K562 (cell line): ENCODE data around the gene HOXD12. TPM values are rescaled to one million over a fixed set of nuclear protein-coding genes. Genes with fewer than 3 reads are reported as not detected.
A peak's percentile ranks its signal among the peaks of the same experiment; 100 is the strongest.

Source experiments
- ADNP ChIP-seq: fragments of 200-800 bp; sonication (Bioruptor generic); IDR thresholded peaks from 2 replicates; pipeline ENCODE4 v1.6.1; 2016; ENCODE audit warnings: missing genetic modification characterization, missing compliant biosample characterization
- ARHGAP35 ChIP-seq: fragments of 450-650 bp; IDR thresholded peaks from 2 replicates; pipeline ENCODE4 v1.6.1; 2018; ENCODE audit not compliant: partially characterized antibody
- JUN ChIP-seq, 2 experiments: sonication (generic) in 1 of 2; formaldehyde crosslinking in 1 of 2; IDR thresholded peaks; 2 replicates each; pipeline versions ENCODE4 v1.6.1 to v1.8.0; 2012 to 2022; ENCODE audit warnings: borderline replicate concordance in 2 of 2, mild to moderate bottlenecking in 2 of 2, improper control_type of control experiment in 1 of 2, low read depth in 1 of 2, low read length in 1 of 2, missing genetic modification reagents in 1 of 2
- LEF1 ChIP-seq: fragments of 450-650 bp; IDR thresholded peaks from 2 replicates; pipeline ENCODE4 v1.6.1; 2016; ENCODE audit warnings: mild to moderate bottlenecking
- MEF2D ChIP-seq: conservative IDR thresholded peaks from 2 replicates; pipeline ENCODE4 v1.6.1; 2016; ENCODE audit warnings: low read depth, missing genetic modification characterization, missing compliant biosample characterization
- MTA3 ChIP-seq: fragments of 450-650 bp; formaldehyde crosslinking; IDR thresholded peaks from 2 replicates; pipeline ENCODE4 v1.6.1; 2017; ENCODE audit warnings: mild to moderate bottlenecking, borderline replicate concordance
- NCOR1 ChIP-seq: fragments of 450-650 bp; IDR thresholded peaks from 2 replicates; pipeline ENCODE4 v1.6.1; 2016; ENCODE audit warnings: mild to moderate bottlenecking, moderate library complexity
- NR2F6 ChIP-seq: fragments of 450-650 bp; formaldehyde crosslinking; IDR thresholded peaks from 2 replicates; pipeline ENCODE4 v1.4.0; 2020; ENCODE audit warnings: mild to moderate bottlenecking
- RHOXF2B ChIP-seq: fragments of 250-450 bp; sonication (Bioruptor Pico); conservative IDR thresholded peaks from 2 replicates; pipeline ENCODE4 v1.5.1; 2021
- SIN3B ChIP-seq: fragments of 450-650 bp; IDR thresholded peaks from 2 replicates; pipeline ENCODE4 v1.6.1; 2017; ENCODE audit warnings: low read depth, mild to moderate bottlenecking, moderate library complexity
- SMAD3 ChIP-seq: fragments of 450-650 bp; formaldehyde crosslinking; conservative IDR thresholded peaks from 2 replicates; pipeline ENCODE4 v1.4.0; 2020; ENCODE audit warnings: mild to moderate bottlenecking
- SRSF3 ChIP-seq: fragments of 200-400 bp; formaldehyde crosslinking; IDR thresholded peaks from 2 replicates; pipeline ENCODE4 v1.6.1; 2016; ENCODE audit warnings: mild to moderate bottlenecking, low read length, moderate library complexity; ENCODE audit not compliant: insufficient read depth
- TAL1 ChIP-seq: fragments of 450-650 bp; IDR thresholded peaks from 2 replicates; pipeline ENCODE4 v1.6.1; 2016; ENCODE audit warnings: mild to moderate bottlenecking
- polyA plus RNA-seq, 8 experiments: library from polyadenylated mRNA; depleted of rRNA in 4 of 8; stranded (reverse) in 5 of 8; unstranded in 3 of 8; fragments of >200 nt; fragmentation: Nextera tagmentation in 2 of 8; fragmentation: Illumina TruSeq in 1 of 8; extraction: Ambion mirVana in 2 of 8; extraction: Trizol in 1 of 8; gene quantifications; 2 replicates each; pipeline versions ENCODE4 v1.2.1 to v1.2.3, GENCODE V29; 2011 to 2014; ENCODE audit warnings: inconsistent platforms in 1 of 8, missing spikeins in 1 of 8
- total RNA-seq, 7 experiments: library from RNA; depleted of rRNA in 6 of 7; stranded (reverse); fragments of >200 nt in 6 of 7; fragmentation: Illumina TruSeq in 2 of 7; extraction: Trizol in 2 of 7; gene quantifications; 2 replicates each; pipeline versions ENCODE4 v1.2.1 to v1.2.3, GENCODE V29; 2011 to 2021; ENCODE audit warnings: low replicate concordance in 1 of 7
- TF ChIP-seq, protein P1 (sequence below), 2 experiments: IDR thresholded peaks in 1 of 2; conservative IDR thresholded peaks in 1 of 2; 2 replicates each; pipeline ENCODE4 v1.6.1; 2016; ENCODE audit warnings: low read depth in 2 of 2, mild to moderate bottlenecking in 1 of 2, missing compliant biosample characterization in 1 of 2, missing genetic modification characterization in 1 of 2, moderate library complexity in 1 of 2
- TF ChIP-seq, protein P2 (sequence below), 2 experiments: fragments of 250-450 bp in 1 of 2; fragments of 450-650 bp in 1 of 2; sonication (Bioruptor Pico) in 1 of 2; IDR thresholded peaks; 2 replicates each; pipeline versions ENCODE4 v1.6.1 to v1.8.0; 2016 to 2021; ENCODE audit warnings: mild to moderate bottlenecking in 2 of 2, moderate library complexity in 2 of 2, missing compliant biosample characterization in 1 of 2, missing genetic modification characterization in 1 of 2
- TF ChIP-seq, protein P3 (sequence below): sonication (generic); formaldehyde crosslinking; IDR thresholded peaks from 2 replicates; pipeline ENCODE4 v1.8.0; 2022; ENCODE audit warnings: missing genetic modification reagents, mild to moderate bottlenecking, borderline replicate concordance
- TF ChIP-seq, protein P4 (sequence below): fragments of 250-450 bp; sonication (Bioruptor Pico); IDR thresholded peaks from 2 replicates; pipeline ENCODE4 v1.8.0; 2021; ENCODE audit warnings: borderline replicate concordance, mild to moderate bottlenecking, moderate library complexity; ENCODE audit not compliant: poor library complexity, severe bottlenecking
- TF ChIP-seq, protein P5 (sequence below): fragments of 250-450 bp; sonication (Bioruptor Pico); IDR thresholded peaks from 2 replicates; pipeline ENCODE4 v1.4.0; 2020; ENCODE audit warnings: mild to moderate bottlenecking

The HOXD12 gene
- total and polyA plus RNA-seq, 9 of the 15 experiments (the other 6 are each of a cell fraction or from before 2014, with no cell fraction given) = not detected

DNA sequence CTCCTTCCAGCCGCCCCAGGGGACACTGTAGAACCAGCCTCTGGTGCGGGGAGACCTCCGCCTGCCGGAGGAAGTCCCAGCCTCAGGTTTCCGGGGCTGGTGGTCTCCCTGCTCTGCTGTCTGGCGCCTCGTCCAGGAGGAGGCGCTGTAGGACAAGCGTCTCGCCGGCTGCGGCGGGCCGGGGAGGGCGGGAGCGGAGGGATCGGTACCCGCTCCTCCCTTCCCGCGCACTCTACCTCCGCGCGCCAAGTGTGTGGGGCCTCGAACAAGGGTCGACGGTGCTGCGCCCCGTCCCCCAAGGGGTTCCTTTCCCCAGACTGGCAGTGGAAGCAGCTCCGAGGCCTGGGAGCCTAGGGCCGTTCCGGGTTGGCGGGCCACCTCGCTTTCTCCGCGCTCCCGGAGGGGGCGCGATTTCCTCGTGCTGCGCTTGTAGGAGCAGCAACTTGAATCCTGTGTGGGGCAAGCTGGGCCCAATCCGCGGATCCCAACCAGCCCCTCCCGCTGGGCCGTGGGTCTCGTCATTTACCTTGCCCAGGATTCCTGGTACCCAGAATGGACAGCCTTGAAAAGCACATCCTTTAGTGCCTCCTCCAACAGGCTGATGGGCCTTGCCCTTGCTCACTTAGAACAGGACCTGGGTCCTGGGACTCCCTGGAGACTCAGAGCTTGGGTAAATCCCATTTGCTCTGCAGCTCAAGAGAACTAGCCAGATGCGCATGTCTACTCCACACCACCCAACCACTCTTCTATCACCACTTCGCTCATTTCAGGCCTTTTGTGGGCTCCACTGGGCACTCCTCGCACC, 41.1 kb downstream of the HOXD12 start (continued):
- no peak for TF ChIP-seq NR2F6 (CRISPR knock-in tag)
- TF ChIP-seq SIN3B = no peak
- TF ChIP-seq SRSF3 = no peak
- no peak for TF ChIP-seq LEF1
- TF ChIP-seq, protein P1, sequence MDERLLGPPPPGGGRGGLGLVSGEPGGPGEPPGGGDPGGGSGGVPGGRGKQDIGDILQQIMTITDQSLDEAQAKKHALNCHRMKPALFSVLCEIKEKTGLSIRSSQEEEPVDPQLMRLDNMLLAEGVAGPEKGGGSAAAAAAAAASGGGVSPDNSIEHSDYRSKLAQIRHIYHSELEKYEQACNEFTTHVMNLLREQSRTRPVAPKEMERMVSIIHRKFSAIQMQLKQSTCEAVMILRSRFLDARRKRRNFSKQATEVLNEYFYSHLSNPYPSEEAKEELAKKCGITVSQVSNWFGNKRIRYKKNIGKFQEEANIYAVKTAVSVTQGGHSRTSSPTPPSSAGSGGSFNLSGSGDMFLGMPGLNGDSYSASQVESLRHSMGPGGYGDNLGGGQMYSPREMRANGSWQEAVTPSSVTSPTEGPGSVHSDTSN (CRISPR knock-in tag; IDR thresholded peaks at IDR 0.05; ENCODE audit: low read depth) = no peak
- TF ChIP-seq, protein P1 (tag; conservative IDR thresholded peaks at IDR 0.05; ENCODE audit: low read depth) = no peak
- TF ChIP-seq, protein P2, sequence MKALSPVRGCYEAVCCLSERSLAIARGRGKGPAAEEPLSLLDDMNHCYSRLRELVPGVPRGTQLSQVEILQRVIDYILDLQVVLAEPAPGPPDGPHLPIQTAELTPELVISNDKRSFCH (CRISPR knock-in tag; IDR thresholded peaks at IDR 0.05) = no peak
- TF ChIP-seq, protein P2 (tag; IDR thresholded peaks at IDR 0.05) = 0 out of 2 replicates have a peak, but pooled peaks have one; percentile 47
- no peak for TF ChIP-seq RHOXF2B
- TF ChIP-seq TAL1 = no peak
- TF ChIP-seq MTA3 = peak; percentile 70; the same call in 1 of the 2 replicates
- TF ChIP-seq SMAD3 = no peak
- TF ChIP-seq, protein P3, sequence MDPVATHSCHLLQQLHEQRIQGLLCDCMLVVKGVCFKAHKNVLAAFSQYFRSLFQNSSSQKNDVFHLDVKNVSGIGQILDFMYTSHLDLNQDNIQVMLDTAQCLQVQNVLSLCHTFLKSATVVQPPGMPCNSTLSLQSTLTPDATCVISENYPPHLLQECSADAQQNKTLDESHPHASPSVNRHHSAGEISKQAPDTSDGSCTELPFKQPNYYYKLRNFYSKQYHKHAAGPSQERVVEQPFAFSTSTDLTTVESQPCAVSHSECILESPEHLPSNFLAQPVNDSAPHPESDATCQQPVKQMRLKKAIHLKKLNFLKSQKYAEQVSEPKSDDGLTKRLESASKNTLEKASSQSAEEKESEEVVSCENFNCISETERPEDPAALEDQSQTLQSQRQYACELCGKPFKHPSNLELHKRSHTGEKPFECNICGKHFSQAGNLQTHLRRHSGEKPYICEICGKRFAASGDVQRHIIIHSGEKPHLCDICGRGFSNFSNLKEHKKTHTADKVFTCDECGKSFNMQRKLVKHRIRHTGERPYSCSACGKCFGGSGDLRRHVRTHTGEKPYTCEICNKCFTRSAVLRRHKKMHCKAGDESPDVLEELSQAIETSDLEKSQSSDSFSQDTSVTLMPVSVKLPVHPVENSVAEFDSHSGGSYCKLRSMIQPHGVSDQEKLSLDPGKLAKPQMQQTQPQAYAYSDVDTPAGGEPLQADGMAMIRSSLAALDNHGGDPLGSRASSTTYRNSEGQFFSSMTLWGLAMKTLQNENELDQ = no peak
- TF ChIP-seq, protein P4, sequence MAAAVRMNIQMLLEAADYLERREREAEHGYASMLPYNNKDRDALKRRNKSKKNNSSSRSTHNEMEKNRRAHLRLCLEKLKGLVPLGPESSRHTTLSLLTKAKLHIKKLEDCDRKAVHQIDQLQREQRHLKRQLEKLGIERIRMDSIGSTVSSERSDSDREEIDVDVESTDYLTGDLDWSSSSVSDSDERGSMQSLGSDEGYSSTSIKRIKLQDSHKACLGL = no peak
- no peak for TF ChIP-seq ADNP
- TF ChIP-seq MEF2D (tag) = no peak
- TF ChIP-seq, protein P5, sequence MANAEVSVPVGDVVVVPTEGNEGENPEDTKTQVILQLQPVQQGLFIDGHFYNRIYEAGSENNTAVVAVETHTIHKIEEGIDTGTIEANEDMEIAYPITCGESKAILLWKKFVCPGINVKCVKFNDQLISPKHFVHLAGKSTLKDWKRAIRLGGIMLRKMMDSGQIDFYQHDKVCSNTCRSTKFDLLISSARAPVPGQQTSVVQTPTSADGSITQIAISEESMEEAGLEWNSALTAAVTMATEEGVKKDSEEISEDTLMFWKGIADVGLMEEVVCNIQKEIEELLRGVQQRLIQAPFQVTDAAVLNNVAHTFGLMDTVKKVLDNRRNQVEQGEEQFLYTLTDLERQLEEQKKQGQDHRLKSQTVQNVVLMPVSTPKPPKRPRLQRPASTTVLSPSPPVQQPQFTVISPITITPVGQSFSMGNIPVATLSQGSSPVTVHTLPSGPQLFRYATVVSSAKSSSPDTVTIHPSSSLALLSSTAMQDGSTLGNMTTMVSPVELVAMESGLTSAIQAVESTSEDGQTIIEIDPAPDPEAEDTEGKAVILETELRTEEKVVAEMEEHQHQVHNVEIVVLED (CRISPR knock-in tag) = no peak
- TF ChIP-seq NCOR1 = no peak
- TF ChIP-seq ARHGAP35 = no peak
- no peak for TF ChIP-seq JUN (IDR thresholded peaks at IDR 0.05; ENCODE audit: borderline replicate concordance, low read depth, low read length)
- no peak; the same call in 1 of the 2 replicates for TF ChIP-seq JUN (CRISPR knock-in tag; IDR thresholded peaks at IDR 0.05; ENCODE audit: borderline replicate concordance)
